Measurements from ENCODE around the gene ACOX2. TPM values are rescaled to one million over a fixed set of nuclear protein-coding genes. Genes with fewer than 3 reads are reported as not detected.

Gene ACOX2
- total and polyA plus RNA-seq, 7 experiments from 2014 or later = not detected

GRCh38 chr3:58535531-58536500 is 1.2 kb downstream of the ACOX2 start:
- H3K27me3 ChIP-seq (ENCODE audit: control insufficient read depth in 2 of 2, insufficient read depth in 2 of 2, low read length in 2 of 2) = no peaks in the 10 kb centered on the region
- CTCF ChIA-PET = interaction anchor here (0.9 to 1.4 kb wide), 3 partner anchors 43 to 229 kb away, joined by 3 to 4 read pairs (median 4); no protein-coding TSS in a partner anchor
- H3K36me3 Mint-ChIP-seq = no peaks in the 10 kb centered on the region
- no peak overlapping the region for H3K27ac Mint-ChIP-seq
- no peaks in the 10 kb centered on the region for H3K9me3 Mint-ChIP-seq
- H3K4me3 Mint-ChIP-seq = no peak overlapping the region
- no peak for DNase-seq
- H3K4me3 ChIP-seq (ENCODE audit: low read length) = no peak overlapping the region
- H3K27ac ChIP-seq (ENCODE audit: low read depth, low read length) = no peak overlapping the region
- no peaks in the 10 kb centered on the region for H3K9me3 ChIP-seq (ENCODE audit: control insufficient read depth in 2 of 3, low read length in 3 of 3)
- peaks cover 0 to 6% of the 10 kb centered on the region in 2 donors for H3K4me1 ChIP-seq (ENCODE audit: control insufficient read depth in 2 of 2, insufficient read depth in 2 of 2, low read length in 2 of 2)
- POLR2A ChIA-PET = no interaction called here
- H3K4me1 Mint-ChIP-seq = peaks cover 4 to 8% (median 7%) of the 10 kb centered on the region in 7 donors
- H3K27me3 Mint-ChIP-seq = peaks cover 0 to 6% (median 0%) of the 10 kb centered on the region in 5 donors
- intact Hi-C loops (cut with micrococcal nuclease) = no loop called here
- no peaks in the 10 kb centered on the region for H3K36me3 ChIP-seq (ENCODE audit: control insufficient read depth in 2 of 3, insufficient read depth in 3 of 3, low read length in 3 of 3)
- ATAC-seq = no peak

- Histone ChIP-seq H3K4me1 (ENCODE audit: control insufficient read depth in 2 of 2, insufficient read depth in 2 of 2, low read length in 2 of 2) (peaks cover 0 to 6% of the 10 kb centered on the region in 2 donors), H3K27me3 (ENCODE audit: control insufficient read depth in 2 of 2, insufficient read depth in 2 of 2, low read length in 2 of 2) (no peaks in the 10 kb centered on the region), H3K4me3 (ENCODE audit: low read length) (no peak overlapping the region), H3K9me3 (ENCODE audit: control insufficient read depth in 2 of 3, low read length in 3 of 3) (no peaks in the 10 kb centered on the region), H3K27ac (ENCODE audit: low read depth, low read length) (no peak overlapping the region), H3K36me3 (ENCODE audit: control insufficient read depth in 2 of 3, insufficient read depth in 3 of 3, low read length in 3 of 3) (no peaks in the 10 kb centered on the region)
- Mint-ChIP-seq H3K27me3 (peaks cover 0 to 6% (median 0%) of the 10 kb centered on the region in 5 donors), H3K36me3 (no peaks in the 10 kb centered on the region), H3K27ac (no peak overlapping the region), H3K4me1 (peaks cover 5 to 8% (median 7%) of the 10 kb centered on the region in 7 donors), H3K4me3 (no peak overlapping the region), H3K9me3 (no peaks in the 10 kb centered on the region)
- intact Hi-C loops (cut with micrococcal nuclease) = loop anchor here in 1 of 2 donors (5.0 kb wide), 1 partner anchor 118 kb away; no protein-coding TSS in a partner anchor
- ChIA-PET POLR2A (no interaction called here), CTCF (interaction anchor here (0.8 to 1.6 kb wide), 7 partner anchors 42 to 348 kb away, joined by 3 to 4 read pairs (median 3); no protein-coding TSS in a partner anchor)
- DNase-seq (no peak), ATAC-seq (no peak)
Measured at GRCh38 chr3:58534592-58535494, 2.1 kb downstream of the ACOX2 start.

- Histone ChIP-seq H3K4me1 (ENCODE audit: control insufficient read depth in 2 of 2, insufficient read depth in 2 of 2, low read length in 2 of 2) (peaks cover 0 to 6% of the 10 kb centered on the region in 2 donors), H3K9me3 (ENCODE audit: control insufficient read depth in 2 of 3, low read length in 3 of 3) (no peaks in the 10 kb centered on the region), H3K27ac (ENCODE audit: low read depth, low read length) (no peak overlapping the region), H3K36me3 (ENCODE audit: control insufficient read depth in 2 of 3, insufficient read depth in 3 of 3, low read length in 3 of 3) (no peaks in the 10 kb centered on the region), H3K4me3 (ENCODE audit: low read length) (no peak overlapping the region), H3K27me3 (ENCODE audit: control insufficient read depth in 2 of 2, insufficient read depth in 2 of 2, low read length in 2 of 2) (no peaks in the 10 kb centered on the region)
- no peaks in the 10 kb centered on the region for H3K36me3 Mint-ChIP-seq
- peaks cover 0 to 6% (median 0%) of the 10 kb centered on the region in 5 donors for H3K27me3 Mint-ChIP-seq
- H3K27ac Mint-ChIP-seq = peak overlapping the region in 4 of 9 donors; percentile 23 to 42 (median 31)
- ChIA-PET POLR2A (no interaction called here), CTCF (interaction anchor here (1.4 to 1.6 kb wide), 2 partner anchors 42 to 346 kb away, joined by 3 to 5 read pairs; partner anchors contain the start of gene KCTD6)
- H3K4me1 Mint-ChIP-seq = peaks cover 5 to 8% (median 7%) of the 10 kb centered on the region in 7 donors
- peak overlapping the region in 1 of 10 donors; percentile 50 for H3K4me3 Mint-ChIP-seq
- ATAC-seq = peak; percentile 97
- no peaks in the 10 kb centered on the region for H3K9me3 Mint-ChIP-seq
- intact Hi-C loops (cut with micrococcal nuclease) = loop anchor here (1.0 to 5.0 kb wide), 13 partner anchors 42 to 524 kb away; partner anchors contain the start of genes ABHD6 (in 2 of the 2), PDHB (in 2 of the 2), FLNB (in 1 of the 2) and HTD2 (in 1 of the 2)
- peak; percentile 63 to 80 (median 73) for DNase-seq
Measured at GRCh38 chr3:58532794-58533220, 4.2 kb downstream of the ACOX2 start.

GRCh38 chr3:58531956-58532355 is 5.0 kb downstream of the ACOX2 start:
- no peaks in the 10 kb centered on the region for H3K36me3 ChIP-seq (ENCODE audit: control insufficient read depth in 2 of 3, insufficient read depth in 3 of 3, low read length in 3 of 3)
- ChIA-PET CTCF (interaction anchor here (1.4 kb wide), 1 partner anchor 41 kb away, joined by 5 read pairs; the partner anchor contains the start of gene KCTD6), POLR2A (no interaction called here)
- intact Hi-C loops (cut with micrococcal nuclease) = loop anchor here (1.0 to 5.0 kb wide), 13 partner anchors 41 to 523 kb away; partner anchors contain the start of genes ABHD6 (in 2 of the 2), PDHB (in 2 of the 2), FLNB (in 1 of the 2) and HTD2 (in 1 of the 2)
- H3K4me1 ChIP-seq (ENCODE audit: control insufficient read depth in 2 of 2, insufficient read depth in 2 of 2, low read length in 2 of 2) = peaks cover 0 to 6% of the 10 kb centered on the region in 2 donors
- no peak for ATAC-seq
- peaks cover 5 to 8% (median 7%) of the 10 kb centered on the region in 7 donors for H3K4me1 Mint-ChIP-seq
- DNase-seq = no peak
- H3K27me3 ChIP-seq (ENCODE audit: control insufficient read depth in 2 of 2, insufficient read depth in 2 of 2, low read length in 2 of 2) = no peaks in the 10 kb centered on the region
- H3K27ac Mint-ChIP-seq = peak overlapping the region in 1 of 9 donors; percentile 49
- H3K4me3 Mint-ChIP-seq = no peak overlapping the region
- no peaks in the 10 kb centered on the region for H3K9me3 ChIP-seq (ENCODE audit: control insufficient read depth in 2 of 3, low read length in 3 of 3)
- no peak overlapping the region for H3K4me3 ChIP-seq (ENCODE audit: low read length)
- H3K9me3 Mint-ChIP-seq = no peaks in the 10 kb centered on the region
- no peak overlapping the region for H3K27ac ChIP-seq (ENCODE audit: low read depth, low read length)
- peaks cover 0 to 6% (median 0%) of the 10 kb centered on the region in 5 donors for H3K27me3 Mint-ChIP-seq
- H3K36me3 Mint-ChIP-seq = no peaks in the 10 kb centered on the region

- Mint-ChIP-seq H3K27ac (no peak overlapping the region), H3K9me3 (no peaks in the 10 kb centered on the region), H3K4me3 (no peak overlapping the region), H3K4me1 (peaks cover 5 to 8% (median 7%) of the 10 kb centered on the region in 7 donors), H3K27me3 (peaks cover 0 to 6% (median 0%) of the 10 kb centered on the region in 5 donors), H3K36me3 (no peaks in the 10 kb centered on the region)
- POLR2A ChIA-PET = no interaction called here
- CTCF ChIA-PET = interaction anchor here (0.6 kb wide), 1 partner anchor 308 kb away, joined by 3 read pairs; no protein-coding TSS in a partner anchor
- Histone ChIP-seq H3K4me1 (ENCODE audit: control insufficient read depth in 2 of 2, insufficient read depth in 2 of 2, low read length in 2 of 2) (peaks cover 0 to 6% of the 10 kb centered on the region in 2 donors), H3K4me3 (ENCODE audit: low read length) (no peak overlapping the region), H3K36me3 (ENCODE audit: control insufficient read depth in 2 of 3, insufficient read depth in 3 of 3, low read length in 3 of 3) (no peaks in the 10 kb centered on the region), H3K27ac (ENCODE audit: low read depth, low read length) (no peak overlapping the region), H3K9me3 (ENCODE audit: control insufficient read depth in 2 of 3, low read length in 3 of 3) (no peaks in the 10 kb centered on the region), H3K27me3 (ENCODE audit: control insufficient read depth in 2 of 2, insufficient read depth in 2 of 2, low read length in 2 of 2) (no peaks in the 10 kb centered on the region)
- DNase-seq = no peak
- ATAC-seq = no peak
- intact Hi-C loops (cut with micrococcal nuclease) = loop anchor here in 1 of 2 donors (5.0 kb wide), 1 partner anchor 114 kb away; no protein-coding TSS in a partner anchor
Measured at GRCh38 chr3:58531555-58531954, 5.4 kb downstream of the ACOX2 start.
